ENCODE results near the gene TBATA. TPM values are rescaled to one million over a fixed set of nuclear protein-coding genes. Genes with fewer than 3 reads are reported as not detected.

TBATA gene
- total RNA-seq, 1 donor from 2014 or later = not detected

- Mint-ChIP-seq H3K4me1 (ENCODE audit: low read depth) (peaks cover 7% of the 10 kb centered on the region), H3K4me3 (ENCODE audit: unreplicated experiment) (no peak overlapping the region), H3K9me3 (ENCODE audit: low read depth) (no peaks in the 10 kb centered on the region), H3K27ac (ENCODE audit: unreplicated experiment) (no peak overlapping the region), H3K36me3 (ENCODE audit: low read depth) (peaks cover 1% of the 10 kb centered on the region), H3K27me3 (ENCODE audit: low read depth) (peaks cover 6% of the 10 kb centered on the region)
- peak; percentile 56 for DNase-seq (ENCODE audit: low spot score)
- TF ChIP-seq, protein P1, sequence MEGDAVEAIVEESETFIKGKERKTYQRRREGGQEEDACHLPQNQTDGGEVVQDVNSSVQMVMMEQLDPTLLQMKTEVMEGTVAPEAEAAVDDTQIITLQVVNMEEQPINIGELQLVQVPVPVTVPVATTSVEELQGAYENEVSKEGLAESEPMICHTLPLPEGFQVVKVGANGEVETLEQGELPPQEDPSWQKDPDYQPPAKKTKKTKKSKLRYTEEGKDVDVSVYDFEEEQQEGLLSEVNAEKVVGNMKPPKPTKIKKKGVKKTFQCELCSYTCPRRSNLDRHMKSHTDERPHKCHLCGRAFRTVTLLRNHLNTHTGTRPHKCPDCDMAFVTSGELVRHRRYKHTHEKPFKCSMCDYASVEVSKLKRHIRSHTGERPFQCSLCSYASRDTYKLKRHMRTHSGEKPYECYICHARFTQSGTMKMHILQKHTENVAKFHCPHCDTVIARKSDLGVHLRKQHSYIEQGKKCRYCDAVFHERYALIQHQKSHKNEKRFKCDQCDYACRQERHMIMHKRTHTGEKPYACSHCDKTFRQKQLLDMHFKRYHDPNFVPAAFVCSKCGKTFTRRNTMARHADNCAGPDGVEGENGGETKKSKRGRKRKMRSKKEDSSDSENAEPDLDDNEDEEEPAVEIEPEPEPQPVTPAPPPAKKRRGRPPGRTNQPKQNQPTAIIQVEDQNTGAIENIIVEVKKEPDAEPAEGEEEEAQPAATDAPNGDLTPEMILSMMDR (IDR thresholded peaks at IDR 0.05) = no peak
These were observed 21.6 kb downstream of the TBATA start for GRCh38 chr10:70763567-70763966.

DNA sequence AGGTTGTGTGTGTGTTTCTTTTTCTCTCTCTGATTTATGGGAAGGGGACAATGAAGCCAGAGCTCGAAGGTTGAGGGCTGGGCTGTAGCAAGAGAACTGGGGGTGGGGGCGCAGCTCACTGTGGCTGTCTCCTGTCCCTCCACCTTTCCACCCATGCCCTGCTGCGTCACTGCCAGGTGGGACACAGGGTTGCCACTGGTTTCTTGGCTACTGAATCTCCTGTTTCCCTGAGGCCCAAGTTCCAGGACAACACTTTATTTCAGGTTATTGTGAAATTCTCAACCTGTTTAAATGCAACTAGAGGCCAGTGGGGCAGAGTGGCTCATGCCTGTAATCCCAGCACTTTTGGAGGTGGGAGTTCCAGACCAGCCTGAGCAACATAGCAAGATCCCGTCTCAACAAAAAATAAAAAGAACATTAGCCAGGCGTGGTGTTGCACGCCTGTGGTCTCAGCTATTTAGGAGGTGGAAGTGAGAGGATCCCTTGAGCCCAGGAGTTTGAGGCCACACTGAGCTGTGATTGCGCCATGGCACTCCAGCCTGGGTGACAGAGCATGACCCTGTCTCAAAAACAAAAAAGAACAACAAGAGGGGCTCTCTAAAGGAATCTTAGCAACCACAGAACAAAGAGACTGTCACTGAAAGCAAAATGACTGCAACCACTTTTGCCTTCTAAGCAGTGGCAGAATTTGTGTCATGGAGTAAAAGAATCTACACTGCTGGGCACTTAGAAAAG, 22.6 kb downstream of the TBATA start:
- no peak overlapping the region for H3K27ac Mint-ChIP-seq (ENCODE audit: unreplicated experiment)
- peaks cover 4% of the 10 kb centered on the region for H3K27me3 Mint-ChIP-seq (ENCODE audit: low read depth)
- H3K9me3 Mint-ChIP-seq (ENCODE audit: low read depth) = no peaks in the 10 kb centered on the region
- H3K36me3 Mint-ChIP-seq (ENCODE audit: low read depth) = peaks cover 1% of the 10 kb centered on the region
- TF ChIP-seq, protein P1 (IDR thresholded peaks at IDR 0.05) = no peak
- no peak overlapping the region for H3K4me3 Mint-ChIP-seq (ENCODE audit: unreplicated experiment)
- no peak for DNase-seq (ENCODE audit: low spot score)
- H3K4me1 Mint-ChIP-seq (ENCODE audit: low read depth) = peaks cover 7% of the 10 kb centered on the region

- TF ChIP-seq, protein P1 (IDR thresholded peaks at IDR 0.05) = no peak
- no peak overlapping the region for H3K4me3 Mint-ChIP-seq (ENCODE audit: unreplicated experiment)
- H3K27ac Mint-ChIP-seq (ENCODE audit: unreplicated experiment) = no peak overlapping the region
- H3K9me3 Mint-ChIP-seq (ENCODE audit: low read depth) = no peaks in the 10 kb centered on the region
- peak; percentile 87 for DNase-seq (ENCODE audit: low spot score)
- H3K27me3 Mint-ChIP-seq (ENCODE audit: low read depth) = peaks cover 3% of the 10 kb centered on the region
- peaks cover under 1% of the 10 kb centered on the region for H3K36me3 Mint-ChIP-seq (ENCODE audit: low read depth)
- H3K4me1 Mint-ChIP-seq (ENCODE audit: low read depth) = peaks cover 10% of the 10 kb centered on the region
These were observed 23.3 kb downstream of the TBATA start for GRCh38 chr10:70761727-70762350.

DNA sequence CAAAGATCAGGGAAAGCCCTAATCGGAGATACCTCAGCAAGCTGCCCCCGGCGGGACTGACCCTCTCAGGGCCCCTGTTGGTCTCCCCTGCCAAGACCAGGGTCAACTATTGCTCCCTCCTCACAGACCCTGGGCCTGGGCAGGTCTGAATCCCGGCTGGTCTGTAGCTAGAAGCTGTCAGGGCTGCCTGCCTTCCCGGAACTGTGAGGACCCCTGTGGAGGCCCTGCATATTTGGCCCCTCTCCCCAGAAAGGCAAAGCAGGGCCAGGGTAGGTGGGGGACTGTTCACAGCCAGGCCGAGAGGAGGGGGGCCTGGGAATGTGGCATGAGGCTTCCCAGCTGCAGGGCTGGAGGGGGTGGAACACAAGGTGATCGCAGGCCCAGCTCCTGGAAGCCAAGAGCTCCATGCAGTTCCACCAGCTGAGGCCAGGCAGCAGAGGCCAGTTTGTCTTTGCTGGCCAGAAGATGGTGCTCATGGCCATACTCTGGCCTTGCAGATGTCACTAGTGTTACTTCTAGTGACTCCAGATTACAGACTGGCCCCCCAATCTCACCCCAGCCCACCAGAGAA, 24.1 kb downstream of the TBATA start:
- H3K27ac Mint-ChIP-seq (ENCODE audit: unreplicated experiment) = no peak overlapping the region
- no peaks in the 10 kb centered on the region for H3K36me3 Mint-ChIP-seq (ENCODE audit: low read depth)
- peak; percentile 72 for DNase-seq (ENCODE audit: low spot score)
- H3K27me3 Mint-ChIP-seq (ENCODE audit: low read depth) = no peaks in the 10 kb centered on the region
- peaks cover 17% of the 10 kb centered on the region for H3K4me1 Mint-ChIP-seq (ENCODE audit: low read depth)
- H3K4me3 Mint-ChIP-seq (ENCODE audit: unreplicated experiment) = no peak overlapping the region
- TF ChIP-seq, protein P1 (IDR thresholded peaks at IDR 0.05) = peak; percentile 68
- no peaks in the 10 kb centered on the region for H3K9me3 Mint-ChIP-seq (ENCODE audit: low read depth)

DNA sequence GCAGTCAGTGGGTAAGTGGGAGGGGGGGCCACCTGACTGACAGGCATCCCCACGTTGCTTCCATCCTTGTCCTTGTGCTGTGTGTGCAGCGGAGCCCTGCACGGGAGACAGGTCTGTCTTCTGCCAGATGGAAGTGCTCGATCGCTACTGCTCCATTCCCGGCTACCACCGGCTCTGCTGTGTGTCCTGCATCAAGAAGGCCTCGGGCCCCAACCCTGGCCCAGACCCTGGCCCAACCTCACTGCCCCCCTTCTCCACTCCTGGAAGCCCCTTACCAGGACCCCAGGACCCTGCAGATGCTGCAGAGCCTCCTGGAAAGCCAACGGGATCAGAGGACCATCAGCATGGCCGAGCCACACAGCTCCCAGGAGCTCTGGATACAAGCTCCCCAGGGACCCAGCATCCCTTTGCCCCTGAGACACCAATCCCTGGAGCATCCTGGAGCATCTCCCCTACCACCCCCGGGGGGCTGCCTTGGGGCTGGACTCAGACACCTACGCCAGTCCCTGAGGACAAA, 24.8 kb downstream of the TBATA start:
- no peaks in the 10 kb centered on the region for H3K27me3 Mint-ChIP-seq (ENCODE audit: low read depth)

More for the DNA sequence above, 24.8 kb downstream of the TBATA start:
- Mint-ChIP-seq H3K4me1 (ENCODE audit: low read depth) (peaks cover 23% of the 10 kb centered on the region), H3K27ac (ENCODE audit: unreplicated experiment) (no peak overlapping the region), H3K9me3 (ENCODE audit: low read depth) (no peaks in the 10 kb centered on the region), H3K36me3 (ENCODE audit: low read depth) (no peaks in the 10 kb centered on the region), H3K4me3 (ENCODE audit: unreplicated experiment) (no peak overlapping the region)
- DNase-seq (ENCODE audit: low spot score) = peak; percentile 73
- TF ChIP-seq, protein P1 (IDR thresholded peaks at IDR 0.05) = no peak

Measured in chondrocyte (in vitro differentiated cells).